DND-41 (cell line): Measurements from ENCODE around the gene SLAMF7.

Source experiments
- ATAC-seq: fragments of 200-7000 bp; cut with Tn5 transposase; 3 replicates; pipeline ENCODE4 v1.9.1; 2021; ENCODE audit warnings: low read depth; ENCODE audit not compliant: insufficient read depth
- DNase-seq: peaks from one replicate; pipeline ENCODE4 v3.0.0-alpha.2; 2020
- H2AFZ ChIP-seq: 2 replicates; pipeline ENCODE4 v1.6.0; 2012; ENCODE audit warnings: low read depth, low read length
- H3K27ac ChIP-seq: 2 replicates; pipeline ENCODE4 v1.5.1; 2012; ENCODE audit warnings: low read length, inconsistent platforms
- H3K27me3 ChIP-seq: fragments of 200-600 bp; sonication (generic); 2 replicates; pipeline ENCODE4 v1.6.0; 2012; ENCODE audit warnings: low read length, mild to moderate bottlenecking, inconsistent platforms; ENCODE audit not compliant: insufficient read depth, poor library complexity
- H3K36me3 ChIP-seq: 2 replicates; pipeline ENCODE4 v1.5.1; 2012; ENCODE audit warnings: low read length, inconsistent platforms; ENCODE audit not compliant: insufficient read depth
- H3K4me1 ChIP-seq: 2 replicates; pipeline ENCODE4 v1.5.1; 2012; ENCODE audit warnings: mild to moderate bottlenecking, low read length; ENCODE audit not compliant: insufficient read depth
- H3K4me2 ChIP-seq: 2 replicates; pipeline ENCODE4 v1.6.0; 2012; ENCODE audit warnings: mild to moderate bottlenecking, moderate library complexity, low read length, inconsistent platforms; ENCODE audit not compliant: insufficient read depth
- H3K4me3 ChIP-seq, 2 experiments: fragments of 200-600 bp in 1 of 2; shearing (Covaris generic) in 1 of 2; 2 replicates each; pipeline ENCODE4 v1.5.1; 2012 to 2016; ENCODE audit warnings: inconsistent platforms in 2 of 2, low read length in 2 of 2, mild to moderate bottlenecking in 2 of 2, low read depth in 1 of 2, moderate library complexity in 1 of 2
- H3K79me2 ChIP-seq: 2 replicates; pipeline ENCODE4 v1.6.0; 2012; ENCODE audit warnings: low read length, inconsistent platforms; ENCODE audit not compliant: insufficient read depth
- H3K9ac ChIP-seq: 2 replicates; pipeline ENCODE4 v1.6.0; 2012; ENCODE audit warnings: low read depth, mild to moderate bottlenecking, inconsistent platforms, low read length, moderate library complexity
- H3K9me3 ChIP-seq: 2 replicates; pipeline ENCODE4 v1.5.1; 2012; ENCODE audit warnings: low read length, moderate library complexity, mild to moderate bottlenecking, inconsistent platforms; ENCODE audit not compliant: insufficient read depth, severe bottlenecking
- H4K20me1 ChIP-seq: 2 replicates; pipeline ENCODE4 v1.6.0; 2012; ENCODE audit warnings: low read length; ENCODE audit not compliant: insufficient read depth
- CTCF ChIP-seq: IDR thresholded peaks from 2 replicates; pipeline ENCODE4 v1.5.1; 2012; ENCODE audit warnings: borderline replicate concordance, low read length, moderate library complexity, mild to moderate bottlenecking; ENCODE audit not compliant: poor library complexity, severe bottlenecking; ENCODE audit errors: extremely low read depth
- EZH2 ChIP-seq: IDR thresholded peaks from 3 replicates; pipeline ENCODE4 v1.6.1; 2012; ENCODE audit warnings: borderline replicate concordance, low read depth, mild to moderate bottlenecking, moderate library complexity, low read length, inconsistent platforms; ENCODE audit not compliant: severe bottlenecking

SLAMF7 gene

GRCh38 chr1:160733898-160734297 lies 5.1 kb upstream of the SLAMF7 start:
- H3K4me3 ChIP-seq, result no peak overlapping the region
- H2AFZ ChIP-seq, result peak overlapping the region; percentile 70

DNA sequence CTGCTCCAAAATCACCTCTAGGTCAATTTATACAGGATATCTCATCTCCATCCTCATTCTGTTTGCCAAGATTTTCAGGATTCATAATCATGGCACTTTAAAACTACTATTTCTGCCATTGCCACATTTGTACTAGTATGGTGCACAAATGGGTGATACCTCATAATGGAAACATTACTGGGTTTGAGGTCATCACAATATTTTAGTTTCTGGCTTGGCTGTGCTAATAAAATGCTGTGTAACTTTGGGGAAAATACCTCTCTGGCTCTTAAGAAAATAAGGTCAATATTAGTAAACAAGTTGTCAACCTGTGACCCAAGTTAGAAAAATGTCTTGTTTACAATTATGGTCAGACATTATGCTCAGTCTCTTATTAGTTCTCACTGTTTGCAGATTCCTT lies 4.7 kb upstream of the SLAMF7 start:
- Histone ChIP-seq H3K4me2 (peak overlapping the region; percentile 43), H2AFZ (0 out of 2 replicates have a peak overlapping the region, but pooled peaks have one; percentile 70), H3K27ac (no peak overlapping the region), H3K4me3 (no peak overlapping the region), H3K27me3 (no peaks in the 10 kb centered on the region), H3K36me3 (no peaks in the 10 kb centered on the region), H3K9me3 (no peaks in the 10 kb centered on the region), H3K4me1 (peaks cover 9% of the 10 kb centered on the region), H3K79me2 (no peaks in the 10 kb centered on the region), H3K9ac (no peak overlapping the region), H4K20me1 (no peaks in the 10 kb centered on the region)
- TF ChIP-seq EZH2, result no peak
- TF ChIP-seq CTCF, result no peak
- DNase-seq (no peak), ATAC-seq (no peak)

More at GRCh38 chr1:160733898-160734297, 5.1 kb upstream of the SLAMF7 start:
- Histone ChIP-seq H3K9me3 (no peaks in the 10 kb centered on the region), H4K20me1 (no peaks in the 10 kb centered on the region), H3K79me2 (no peaks in the 10 kb centered on the region), H3K4me2 (peak overlapping the region; percentile 43), H3K36me3 (no peaks in the 10 kb centered on the region), H3K4me1 (peaks cover 9% of the 10 kb centered on the region), H3K27ac (no peak overlapping the region), H3K9ac (no peak overlapping the region), H3K27me3 (no peaks in the 10 kb centered on the region)
- no peak for DNase-seq
- no peak for TF ChIP-seq CTCF
- no peak for TF ChIP-seq EZH2
- ATAC-seq, result peak; percentile 57; the same call in 2 of the 3 replicates

- DNase-seq, result no peak
- no peak for ATAC-seq
Observed at GRCh38 chr1:160738271-160738670, 776 bp upstream of the SLAMF7 start.

More at GRCh38 chr1:160738271-160738670, 776 bp upstream of the SLAMF7 start:
- no peaks in the 10 kb centered on the region for H3K9me3 ChIP-seq
- H3K27me3 ChIP-seq, result no peaks in the 10 kb centered on the region
- no peaks in the 10 kb centered on the region for H4K20me1 ChIP-seq
- H3K79me2 ChIP-seq, result no peaks in the 10 kb centered on the region
- H3K36me3 ChIP-seq, result no peaks in the 10 kb centered on the region
- H2AFZ ChIP-seq, result no peak overlapping the region
- no peak overlapping the region for H3K4me2 ChIP-seq
- no peak overlapping the region for H3K4me3 ChIP-seq
- H3K9ac ChIP-seq, result no peak overlapping the region
- peaks cover 9% of the 10 kb centered on the region for H3K4me1 ChIP-seq
- no peak overlapping the region for H3K27ac ChIP-seq
- TF ChIP-seq EZH2, result no peak
- TF ChIP-seq CTCF, result no peak
